Measurements from ENCODE around the gene PTPRD.

Gene PTPRD

GRCh38 chr9:9612270-9612669 is 1000.5 kb downstream of the PTPRD start:
- no peak overlapping the region for H3K4me3 ChIP-seq (replicated peaks; ENCODE audit: low read depth, low read length)
- TF ChIP-seq, protein P1, sequence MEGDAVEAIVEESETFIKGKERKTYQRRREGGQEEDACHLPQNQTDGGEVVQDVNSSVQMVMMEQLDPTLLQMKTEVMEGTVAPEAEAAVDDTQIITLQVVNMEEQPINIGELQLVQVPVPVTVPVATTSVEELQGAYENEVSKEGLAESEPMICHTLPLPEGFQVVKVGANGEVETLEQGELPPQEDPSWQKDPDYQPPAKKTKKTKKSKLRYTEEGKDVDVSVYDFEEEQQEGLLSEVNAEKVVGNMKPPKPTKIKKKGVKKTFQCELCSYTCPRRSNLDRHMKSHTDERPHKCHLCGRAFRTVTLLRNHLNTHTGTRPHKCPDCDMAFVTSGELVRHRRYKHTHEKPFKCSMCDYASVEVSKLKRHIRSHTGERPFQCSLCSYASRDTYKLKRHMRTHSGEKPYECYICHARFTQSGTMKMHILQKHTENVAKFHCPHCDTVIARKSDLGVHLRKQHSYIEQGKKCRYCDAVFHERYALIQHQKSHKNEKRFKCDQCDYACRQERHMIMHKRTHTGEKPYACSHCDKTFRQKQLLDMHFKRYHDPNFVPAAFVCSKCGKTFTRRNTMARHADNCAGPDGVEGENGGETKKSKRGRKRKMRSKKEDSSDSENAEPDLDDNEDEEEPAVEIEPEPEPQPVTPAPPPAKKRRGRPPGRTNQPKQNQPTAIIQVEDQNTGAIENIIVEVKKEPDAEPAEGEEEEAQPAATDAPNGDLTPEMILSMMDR (IDR thresholded peaks at IDR 0.05; ENCODE audit: low read depth, low read length, missing control alignments), result no peak
- no peak for DNase-seq (ENCODE audit: extremely low read depth, low read depth)

GRCh38 chr9:9605681-9606080 is 1007.1 kb downstream of the PTPRD start:
- no peak for DNase-seq (ENCODE audit: extremely low read depth, low read depth)
- TF ChIP-seq, protein P1 (IDR thresholded peaks at IDR 0.05; ENCODE audit: low read depth, low read length, missing control alignments), result no peak
- H3K4me3 ChIP-seq (replicated peaks; ENCODE audit: low read depth, low read length), result no peak overlapping the region

DNA sequence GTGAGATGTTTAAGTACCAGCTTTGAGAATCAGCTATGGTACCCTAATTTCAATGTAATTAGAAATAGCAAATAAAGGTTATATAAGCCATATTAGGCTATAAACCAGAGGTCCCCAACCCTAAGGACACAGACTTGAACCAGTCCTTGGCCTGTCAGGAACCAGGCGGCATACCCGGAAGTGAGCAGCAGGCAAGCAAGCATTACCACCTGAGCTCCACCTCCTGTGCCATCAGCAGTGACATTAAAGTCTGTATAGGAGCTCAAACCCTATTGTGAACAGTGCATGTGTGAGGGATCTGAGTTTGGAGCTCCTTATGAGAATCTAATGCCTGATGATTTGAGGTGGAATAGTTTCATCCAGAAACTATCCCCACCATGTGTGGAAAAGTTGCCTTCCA is 1009.5 kb downstream of the PTPRD start:
- DNase-seq (ENCODE audit: extremely low read depth, low read depth), result no peak
- H3K4me3 ChIP-seq (replicated peaks; ENCODE audit: low read depth, low read length), result no peak overlapping the region
- TF ChIP-seq, protein P1 (IDR thresholded peaks at IDR 0.05; ENCODE audit: low read depth, low read length, missing control alignments), result no peak

DNA sequence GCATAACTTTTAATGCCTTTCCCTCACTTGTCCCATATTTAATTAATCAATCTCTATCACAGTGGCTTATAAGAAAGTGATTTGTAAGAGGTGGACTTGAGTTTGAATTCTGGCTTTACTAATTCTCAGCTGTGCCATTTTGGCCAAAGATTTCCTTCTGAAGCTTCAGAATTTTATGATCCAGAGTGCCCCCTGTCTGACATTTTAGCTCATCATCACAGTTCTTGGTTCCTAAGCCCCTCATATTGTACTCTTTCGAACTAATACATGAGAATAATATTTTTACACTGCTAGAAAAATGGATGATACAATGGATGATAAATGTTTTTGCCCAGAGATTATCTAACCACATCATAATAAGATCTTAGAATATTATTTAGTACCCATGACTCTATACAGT is 1014.1 kb downstream of the PTPRD start:
- TF ChIP-seq, protein P1 (IDR thresholded peaks at IDR 0.05; ENCODE audit: low read depth, low read length, missing control alignments), result no peak
- H3K4me3 ChIP-seq (replicated peaks; ENCODE audit: low read depth, low read length), result no peak overlapping the region
- DNase-seq (ENCODE audit: extremely low read depth, low read depth), result no peak

GRCh38 chr9:9592104-9592503 is 1020.7 kb downstream of the PTPRD start:
- no peak overlapping the region for H3K4me3 ChIP-seq (replicated peaks; ENCODE audit: low read depth, low read length)
- TF ChIP-seq, protein P1 (IDR thresholded peaks at IDR 0.05; ENCODE audit: low read depth, low read length, missing control alignments), result no peak
- DNase-seq (ENCODE audit: extremely low read depth, low read depth), result no peak

DNA sequence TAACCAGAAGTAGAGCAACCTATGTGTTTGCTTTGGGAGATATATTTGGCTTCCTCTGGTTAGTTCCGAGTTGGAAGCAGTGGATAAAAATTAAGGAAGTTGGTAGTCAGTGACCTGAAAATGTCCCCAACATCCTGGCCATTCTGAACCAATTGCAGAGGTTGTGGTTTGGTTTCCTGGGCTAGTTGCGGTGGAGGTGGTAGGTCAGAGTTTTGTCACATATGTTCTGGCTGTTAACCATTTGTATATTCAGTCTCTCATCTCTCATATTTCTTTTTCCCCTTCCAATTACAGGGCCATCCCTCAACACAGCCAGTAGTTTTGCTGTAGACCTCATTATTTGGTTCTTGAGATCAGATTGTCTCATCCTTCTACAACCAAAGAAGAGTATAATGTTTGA is 1026.9 kb downstream of the PTPRD start:
- no peak for DNase-seq (ENCODE audit: extremely low read depth, low read depth)
- no peak overlapping the region for H3K4me3 ChIP-seq (replicated peaks; ENCODE audit: low read depth, low read length)
- TF ChIP-seq, protein P1 (IDR thresholded peaks at IDR 0.05; ENCODE audit: low read depth, low read length, missing control alignments), result no peak

- TF ChIP-seq, protein P1 (IDR thresholded peaks at IDR 0.05; ENCODE audit: low read depth, low read length, missing control alignments), result no peak
- no peak overlapping the region for H3K4me3 ChIP-seq (replicated peaks; ENCODE audit: low read depth, low read length)
- no peak for DNase-seq (ENCODE audit: extremely low read depth, low read depth)
Measured at GRCh38 chr9:9574080-9574479, 1038.7 kb downstream of the PTPRD start.
